Measurements from ENCODE around the gene CCL14.
"Not testable (repeated sequence)": the region's sequence is repeated elsewhere in the genome, so short reads cannot be mapped to it uniquely, and the experiment has no call there.

The CCL14 gene

DNA sequence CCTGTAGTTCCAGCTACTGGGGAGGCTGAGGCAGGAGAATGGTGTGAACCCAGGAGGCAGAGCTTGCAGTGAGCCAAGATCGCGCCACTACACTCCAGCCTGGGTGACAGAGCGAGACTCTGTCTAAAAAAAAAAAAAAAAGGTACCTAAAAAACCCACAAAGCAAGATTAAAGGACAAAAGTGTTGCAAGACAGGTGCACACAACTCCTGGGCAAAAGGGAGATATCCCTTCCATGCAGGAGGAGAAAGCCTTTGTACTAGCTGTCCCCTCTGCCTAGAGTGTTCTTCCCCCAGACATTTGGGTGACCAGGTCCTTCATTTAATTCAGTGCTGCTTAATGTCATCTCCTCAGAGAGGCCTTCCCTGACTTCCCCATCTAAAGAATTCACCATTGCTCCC lies 48.0 kb downstream of the CCL14 start:
- not testable (repeated sequence) for DNase-seq

DNA sequence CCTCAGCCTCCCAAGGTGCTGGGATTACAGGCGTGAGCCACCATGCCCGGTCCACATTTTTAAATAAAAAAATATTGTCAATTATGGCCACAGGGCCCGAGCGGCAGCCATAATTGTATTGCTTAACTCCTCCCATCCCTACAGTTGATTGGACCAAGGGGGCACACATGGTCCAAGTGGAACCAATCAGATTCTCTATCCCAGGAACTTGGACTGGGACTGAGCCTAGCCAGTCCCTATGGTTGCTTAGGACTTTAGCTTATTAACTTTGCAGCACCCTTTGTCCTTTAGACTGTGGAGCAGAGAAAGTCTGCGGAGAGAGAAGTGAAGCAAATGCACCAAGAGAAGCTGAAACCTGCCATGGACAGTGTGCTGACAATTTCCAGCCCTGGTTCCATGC lies 50.5 kb downstream of the CCL14 start:
- no peak for DNase-seq

- no peak for DNase-seq
These were observed 51.8 kb downstream of the CCL14 start for GRCh38 chr17:35934760-35935159.

Data from stimulated activated CD4-positive, alpha-beta T cell treated with anti-CD3 and anti-CD28 coated beads, Interleukin-4, amount 100 ng/mL, for 4 hours (primary cell).